ENCODE results near the gene ZNHIT1.
"Not testable (repeated sequence)": the region's sequence is repeated elsewhere in the genome, so short reads cannot be mapped to it uniquely, and the experiment has no call there.

Gene ZNHIT1

DNA sequence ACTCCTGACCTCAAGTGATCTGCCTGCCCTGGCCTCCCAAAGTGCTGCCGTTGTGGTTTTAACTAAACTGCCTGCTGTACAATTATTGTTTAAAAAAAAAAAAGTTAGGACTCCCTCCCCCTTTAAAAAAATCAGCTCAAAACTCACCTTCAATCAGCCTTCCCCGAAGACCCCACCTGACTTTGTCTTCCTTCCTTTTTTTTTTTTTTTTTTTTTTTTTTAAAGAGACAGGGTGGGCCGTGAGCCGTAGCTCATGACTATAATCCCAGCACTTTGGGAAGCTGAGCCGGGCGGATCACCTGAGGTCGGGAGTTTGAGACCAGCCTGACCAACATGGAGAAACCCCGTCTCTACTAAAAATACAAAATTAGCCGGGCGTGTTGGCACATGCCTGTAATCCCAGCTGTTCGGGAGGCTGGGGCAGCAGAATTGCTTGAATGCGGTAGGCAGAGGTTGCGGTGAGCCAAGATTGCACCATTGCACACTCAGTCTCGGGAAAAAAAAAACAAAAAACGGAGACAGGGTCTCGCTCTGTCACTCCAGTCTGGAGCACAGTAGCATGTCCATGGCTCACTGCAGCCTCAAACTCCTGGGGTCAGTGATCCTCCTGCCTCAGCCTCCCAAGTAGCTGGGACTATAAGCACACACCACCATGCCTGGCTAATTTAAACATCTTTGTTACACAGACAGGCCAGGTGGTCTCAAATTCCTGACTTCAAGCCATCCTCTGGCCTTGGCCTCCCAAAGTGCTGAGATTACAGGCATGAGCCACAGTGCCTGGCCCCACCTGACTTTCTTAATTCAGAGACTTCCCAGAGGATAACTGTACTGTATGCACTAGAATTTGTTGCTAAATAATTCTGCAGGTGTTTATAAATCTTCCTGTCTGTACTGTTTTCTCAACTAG is 23.7 kb downstream of the ZNHIT1 start:
- no peak for DNase-seq (ENCODE audit: low read depth in 2 of 2)

DNA sequence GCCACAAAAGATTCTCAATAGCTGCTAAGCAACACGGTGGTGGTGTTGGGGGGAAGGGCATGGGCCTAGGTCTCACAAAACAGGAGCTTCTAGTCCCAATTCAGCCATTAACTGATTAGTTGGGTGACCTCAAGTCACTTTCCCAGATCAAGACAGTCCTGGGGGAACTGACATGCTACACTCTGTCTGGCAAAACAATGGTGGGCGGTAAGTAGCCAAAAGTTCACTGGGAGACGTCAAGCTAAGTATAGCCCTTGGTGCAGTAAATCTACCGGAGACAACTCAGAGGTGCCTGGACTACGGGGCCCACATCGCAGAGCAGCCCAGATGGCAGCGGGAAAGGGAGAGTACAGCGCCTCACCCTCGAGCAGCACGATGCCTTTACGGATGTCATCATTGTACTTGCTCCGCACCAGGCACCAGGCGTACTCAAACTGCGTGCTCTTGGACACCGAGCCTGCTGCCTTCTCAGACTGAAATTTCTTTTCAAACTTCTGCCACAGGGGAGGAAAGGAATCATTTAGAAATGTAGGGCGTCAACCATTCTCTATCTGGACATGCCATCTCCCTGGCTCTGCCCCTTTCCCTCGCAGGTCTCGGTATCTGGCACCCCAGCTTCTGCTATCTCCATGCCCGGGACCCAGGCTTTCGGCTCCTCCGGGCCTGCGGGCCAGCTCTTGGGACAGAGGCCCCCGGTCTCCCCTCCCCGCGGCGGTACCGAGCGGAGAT is 25.8 kb downstream of the ZNHIT1 start:
- no peak for DNase-seq (ENCODE audit: low read depth in 2 of 2)

DNA sequence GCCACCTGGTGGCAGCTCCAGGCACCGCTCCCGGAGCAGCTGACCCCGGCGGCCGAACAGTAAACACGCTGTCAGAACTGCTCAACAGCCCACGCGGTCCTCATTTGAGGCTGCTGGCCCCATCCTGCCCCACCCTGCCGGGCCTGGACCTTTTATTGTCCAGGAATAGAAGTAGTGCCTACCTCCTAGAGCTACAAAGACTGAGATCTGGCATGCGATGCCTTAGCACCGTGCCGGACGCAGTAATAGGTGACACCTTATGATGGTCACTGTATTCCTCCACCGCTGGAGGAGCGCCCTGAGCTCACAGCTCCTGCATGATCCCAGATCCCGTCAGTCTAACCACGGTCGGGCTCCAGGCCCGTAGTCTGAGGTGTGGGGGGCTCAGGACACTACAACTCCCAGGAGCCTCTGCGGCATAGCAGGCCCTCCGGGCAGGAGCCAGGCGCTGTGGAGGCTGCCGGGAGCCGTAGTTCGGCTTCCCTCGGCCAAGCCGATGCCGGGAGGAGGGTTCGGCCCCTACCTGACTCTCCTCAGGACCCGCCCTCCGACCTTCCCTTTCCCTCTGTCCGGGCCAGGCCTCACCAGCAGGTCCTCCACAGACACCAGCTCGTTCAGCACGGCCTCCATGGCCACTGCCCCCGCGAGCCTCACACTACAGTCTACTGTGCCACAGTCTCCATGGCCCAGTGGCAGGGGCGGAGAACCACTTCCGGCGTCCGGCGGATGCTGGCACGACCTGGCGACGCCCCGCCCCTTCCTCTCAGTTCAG is 26.6 kb downstream of the ZNHIT1 start, which contains the start of gene FIS1:
Gene FIS1, minus strand, starts transcription at position 707 of the 772 bp plus-strand sequence. Its CDS starts 77 bp downstream, at position 630.
- DNase-seq (ENCODE audit: low read depth in 2 of 2) = peak; percentile 90 to 95

DNA sequence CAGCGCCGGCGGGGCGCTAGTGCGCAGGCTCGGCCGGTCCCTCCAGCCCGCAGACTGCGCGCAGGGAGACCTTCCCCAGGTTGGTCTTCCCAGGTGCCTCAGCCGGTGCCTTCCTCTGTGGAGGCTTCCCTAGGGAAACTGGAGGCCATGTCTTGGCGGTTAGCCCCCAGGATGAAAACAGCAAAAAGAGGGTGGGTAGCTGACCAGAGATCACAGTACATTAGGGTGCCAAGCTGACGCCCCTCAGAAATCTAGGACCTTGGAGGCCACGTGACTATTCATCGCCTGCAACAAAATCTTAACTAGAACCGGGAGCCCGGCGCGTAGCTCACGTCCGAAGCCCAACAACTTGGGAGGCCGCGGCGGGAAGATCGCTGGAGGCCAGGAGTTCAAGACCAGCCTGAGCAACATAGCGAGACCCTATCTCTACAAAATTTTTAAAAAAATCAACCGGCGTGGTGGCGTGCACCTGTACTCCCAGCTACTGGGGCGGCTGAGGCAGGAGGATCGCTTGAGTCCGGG is 27.2 kb downstream of the ZNHIT1 start:
- no peak for DNase-seq (ENCODE audit: low read depth in 2 of 2)

DNA sequence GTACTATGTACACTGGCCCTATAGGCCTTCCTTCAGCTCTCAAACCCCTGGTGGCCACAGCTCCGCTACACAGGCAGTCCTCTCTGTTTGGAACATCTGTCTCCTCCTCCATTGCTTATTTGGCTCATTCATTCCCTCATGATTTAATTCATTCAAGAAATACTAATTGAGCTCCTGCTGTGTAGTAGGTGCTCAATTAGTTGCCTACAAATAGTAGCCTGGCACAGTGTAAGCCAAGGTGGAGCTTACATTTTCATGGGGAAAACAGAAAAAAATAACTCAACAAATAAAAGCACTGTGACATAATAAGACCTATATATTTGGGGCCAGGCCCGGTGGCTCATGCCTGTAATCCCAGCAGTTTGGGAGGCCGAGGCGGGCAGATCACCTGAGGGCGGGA is 30.3 kb downstream of the ZNHIT1 start:
- no peak for DNase-seq (ENCODE audit: low read depth in 2 of 2)

DNA sequence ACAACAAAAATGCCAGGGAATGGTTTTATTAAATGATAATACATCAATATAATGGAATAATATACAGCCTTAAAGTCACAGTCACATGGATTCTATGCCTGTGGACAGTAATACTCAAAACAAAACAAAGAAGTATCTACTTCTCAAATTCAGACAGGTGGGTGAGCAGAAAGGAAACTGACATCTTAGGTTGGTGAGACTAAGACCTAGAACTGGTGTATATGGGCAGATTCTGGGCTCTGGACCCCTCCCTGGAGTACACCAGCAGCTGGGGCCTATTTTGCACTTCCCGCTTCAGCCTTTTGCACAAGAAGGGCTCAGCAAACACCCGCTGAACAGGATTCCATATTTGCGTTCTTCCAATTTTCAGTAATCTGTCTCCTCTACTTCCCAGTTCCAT is 32.4 kb downstream of the ZNHIT1 start:
- no peak for DNase-seq (ENCODE audit: low read depth in 2 of 2)

DNA sequence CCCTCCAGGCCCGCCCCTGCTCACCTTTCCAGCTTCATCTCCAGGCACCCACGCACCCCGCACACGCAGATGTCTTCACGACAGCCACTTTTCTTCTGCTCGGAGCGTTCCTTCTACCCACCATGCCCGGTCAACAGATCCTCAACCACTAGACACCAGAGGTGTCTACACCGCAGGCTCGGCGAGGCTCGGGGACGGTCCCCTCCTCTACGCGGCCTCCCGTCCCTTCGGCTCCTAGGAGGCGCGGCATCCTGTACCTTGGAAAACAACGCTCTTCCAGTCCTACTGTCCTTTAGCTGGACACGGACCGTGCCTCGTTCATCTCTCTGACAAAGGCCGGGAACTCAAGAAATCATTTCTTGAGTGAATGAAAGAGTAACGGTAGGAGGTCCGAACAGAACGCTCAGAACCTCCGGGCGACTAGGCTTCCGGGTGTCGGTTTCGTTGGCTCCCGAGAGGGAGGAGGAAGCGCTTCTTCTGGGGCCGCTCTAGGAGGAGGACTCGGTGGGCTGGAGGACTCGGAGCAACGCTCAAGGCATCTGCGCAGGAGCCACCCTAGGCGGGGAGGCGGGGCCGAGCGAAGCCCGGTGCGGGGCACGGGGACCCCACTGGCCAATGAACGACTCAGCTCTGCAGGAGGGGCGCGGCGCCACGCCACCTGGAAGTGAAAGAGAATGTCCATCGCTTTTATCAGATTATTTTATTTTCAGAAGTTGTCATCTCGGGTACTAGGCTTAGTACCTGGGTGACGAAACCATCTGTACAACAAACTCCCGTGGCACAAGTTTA is 34.1 kb downstream of the ZNHIT1 start:
- peak; percentile 99 for DNase-seq (ENCODE audit: low read depth in 2 of 2)

DNA sequence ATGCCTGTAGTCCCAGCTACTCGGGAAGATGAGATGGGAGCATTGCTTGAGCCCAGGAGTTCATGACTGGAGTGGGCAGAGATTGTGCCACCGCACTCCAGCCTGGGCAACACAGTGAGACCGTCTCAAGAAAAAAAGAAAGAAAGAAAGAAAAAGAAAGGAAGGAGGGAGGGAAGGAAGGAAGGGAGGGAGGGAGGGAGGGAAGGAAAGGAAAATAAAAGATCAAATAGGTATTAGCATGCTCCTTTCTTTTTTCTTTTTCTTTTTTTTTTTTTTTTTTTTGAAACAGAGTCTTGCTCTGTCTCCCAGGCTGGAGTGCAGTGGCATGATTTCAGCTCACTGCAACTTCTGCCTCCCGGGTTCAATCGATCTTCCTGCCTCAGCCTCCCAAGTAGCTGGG is 35.2 kb downstream of the ZNHIT1 start:
- not testable (repeated sequence) for DNase-seq (ENCODE audit: low read depth in 2 of 2)

DNA sequence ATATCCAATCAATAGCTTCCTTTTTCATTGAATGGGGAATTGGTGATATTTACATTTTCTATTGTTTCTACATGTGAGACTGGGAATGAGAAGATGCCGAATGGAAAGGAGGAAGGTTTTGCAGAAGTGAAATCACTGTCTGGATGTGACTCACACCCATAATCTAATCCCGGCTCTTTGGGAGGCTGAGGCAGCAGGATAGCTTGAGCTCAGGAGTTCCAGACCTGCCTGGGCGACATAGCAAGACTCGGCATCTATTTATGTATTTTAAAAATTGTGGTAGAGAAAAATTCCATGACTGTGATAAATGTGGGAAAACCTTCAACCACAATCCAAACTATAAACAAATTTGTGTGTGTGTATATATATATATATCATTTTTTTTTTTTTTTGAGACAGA is 37.8 kb downstream of the ZNHIT1 start:
- DNase-seq (ENCODE audit: low read depth in 2 of 2) = no peak

DNA sequence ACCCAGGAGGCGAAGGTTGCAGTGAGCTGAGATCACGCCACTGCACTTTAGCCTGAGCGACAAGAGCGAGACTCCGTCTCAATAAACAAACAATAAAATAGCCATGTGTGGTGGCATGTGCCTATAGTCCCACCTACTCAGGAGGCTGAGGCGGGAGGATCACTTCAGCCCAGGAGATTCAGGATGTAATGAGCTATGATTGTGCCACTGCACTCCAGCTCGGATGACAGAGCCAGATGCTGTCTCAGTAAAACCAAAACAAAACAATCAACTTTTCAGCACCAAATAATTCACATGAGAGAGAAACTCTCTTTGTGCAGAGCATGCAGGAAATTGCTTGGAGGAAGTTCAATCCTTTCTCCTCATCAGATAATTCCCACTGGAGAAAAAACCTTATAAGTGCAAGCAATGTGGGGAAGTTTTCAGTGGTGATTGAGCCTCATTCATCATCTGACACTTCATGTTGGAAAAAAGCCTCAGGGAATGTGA is 40.3 kb downstream of the ZNHIT1 start:
- DNase-seq (ENCODE audit: low read depth in 2 of 2) = no peak

DNA sequence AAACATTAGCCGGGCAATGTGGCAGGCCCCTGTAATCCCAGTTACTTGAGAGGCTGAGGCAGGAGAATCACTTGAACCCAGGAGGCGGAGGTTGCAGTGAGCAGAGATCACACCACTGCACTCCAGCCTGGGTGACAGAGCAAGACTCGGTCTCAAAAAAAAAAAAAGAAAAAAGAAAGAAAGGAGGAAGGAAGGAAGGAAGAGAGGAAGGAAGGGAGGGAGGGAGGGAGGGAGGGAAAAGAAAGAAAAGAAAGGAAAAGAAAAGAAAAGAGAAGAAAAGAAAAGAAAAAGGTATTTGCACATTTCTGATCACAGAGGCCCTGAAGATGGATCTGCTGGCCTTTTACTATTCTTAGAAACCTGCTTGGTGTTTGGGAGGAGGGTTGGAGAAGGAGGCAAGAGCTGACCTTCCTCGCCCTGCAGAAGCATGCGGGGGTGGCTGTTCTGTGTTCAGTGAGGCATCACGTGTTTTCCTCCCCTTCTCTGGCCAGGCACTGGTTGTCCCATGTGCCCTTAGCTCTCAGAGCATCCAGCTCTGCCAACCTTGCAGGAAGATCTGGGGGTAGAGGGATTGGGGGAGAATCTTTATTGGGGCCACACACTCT is 46.2 kb downstream of the ZNHIT1 start:
- not testable (repeated sequence) for DNase-seq (ENCODE audit: low read depth in 2 of 2)

DNA sequence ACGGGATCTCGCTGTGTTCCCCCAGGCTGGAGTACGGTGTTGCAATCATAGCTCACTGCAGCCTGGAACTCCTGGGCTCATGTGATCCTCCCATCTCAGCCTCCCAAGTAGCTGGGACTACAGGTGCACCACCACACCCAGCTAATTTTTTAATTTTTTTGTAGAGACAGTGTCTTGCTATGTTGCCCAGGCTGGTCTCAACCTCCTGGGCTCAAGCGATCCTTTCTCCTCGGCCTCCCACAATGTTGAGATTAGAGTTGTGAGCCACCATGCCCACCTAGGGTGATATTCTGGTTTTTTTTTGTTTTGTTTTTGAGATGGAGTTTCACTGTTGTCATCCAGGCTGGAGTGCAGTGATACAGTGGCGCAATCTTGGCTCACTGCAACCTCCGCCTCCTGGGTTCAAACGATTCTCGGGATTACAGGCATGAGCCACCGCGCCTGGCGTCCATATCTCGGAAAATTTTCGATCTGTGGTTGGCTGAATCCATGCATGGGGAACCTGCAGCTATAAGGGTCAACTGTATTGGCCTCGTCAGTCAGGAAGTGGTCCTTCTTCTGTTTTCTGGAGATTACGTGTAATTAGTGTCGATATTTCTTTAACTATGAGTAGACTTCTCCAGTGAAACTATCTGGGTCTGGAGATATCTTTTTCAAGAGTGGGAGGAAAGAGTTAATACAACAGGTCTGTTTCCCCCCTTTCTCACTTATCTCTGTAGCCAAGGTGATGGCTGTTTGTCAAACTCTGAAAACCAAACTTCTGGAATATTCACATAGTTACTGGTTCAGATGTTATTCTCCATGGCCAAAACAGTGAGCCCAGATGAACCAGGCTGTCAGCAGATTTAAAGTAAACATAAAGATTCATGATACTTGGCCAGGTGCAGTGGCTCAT is 47.9 kb downstream of the ZNHIT1 start:
- DNase-seq (ENCODE audit: low read depth in 2 of 2) = no peak

DNA sequence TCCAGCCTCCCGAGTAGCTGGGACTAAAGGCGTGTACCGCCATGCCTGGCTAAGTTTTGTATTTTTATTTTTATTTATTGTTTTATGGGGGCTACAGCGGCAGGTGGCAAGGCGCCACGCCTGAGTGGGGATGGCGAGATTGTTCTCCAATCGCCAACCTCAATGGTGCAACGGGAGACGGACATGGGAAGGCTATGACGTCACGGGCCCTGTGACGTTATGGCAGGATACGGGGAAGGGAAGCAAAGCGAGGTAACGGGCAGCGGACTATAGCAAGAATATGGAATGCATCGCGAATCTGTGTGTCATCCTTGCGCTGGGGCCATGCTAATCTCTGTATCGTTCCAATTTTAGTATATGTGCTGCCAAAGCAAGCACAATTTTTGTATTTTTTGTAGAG is 51.7 kb downstream of the ZNHIT1 start:
- DNase-seq (ENCODE audit: low read depth in 2 of 2) = no peak

DNA sequence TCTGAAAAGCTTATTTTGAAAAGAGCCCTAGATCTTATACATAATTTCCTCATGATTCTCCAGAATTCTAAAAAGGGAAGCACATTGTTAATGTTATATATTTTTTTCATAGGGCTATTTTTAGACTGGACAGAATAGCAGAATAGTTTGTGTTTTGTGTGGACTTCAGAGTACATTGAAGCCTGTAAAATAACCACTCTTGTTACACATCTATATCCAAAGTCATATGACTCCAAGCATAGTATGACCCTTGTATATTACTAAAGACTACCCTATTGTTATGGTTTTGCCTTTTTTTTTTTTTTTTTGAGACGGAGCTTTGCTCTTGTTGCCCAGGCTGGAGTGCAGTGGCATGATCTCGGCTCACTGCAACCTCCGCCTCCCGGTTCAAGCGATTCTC is 53.1 kb downstream of the ZNHIT1 start:
- no peak for DNase-seq (ENCODE audit: low read depth in 2 of 2)

DNA sequence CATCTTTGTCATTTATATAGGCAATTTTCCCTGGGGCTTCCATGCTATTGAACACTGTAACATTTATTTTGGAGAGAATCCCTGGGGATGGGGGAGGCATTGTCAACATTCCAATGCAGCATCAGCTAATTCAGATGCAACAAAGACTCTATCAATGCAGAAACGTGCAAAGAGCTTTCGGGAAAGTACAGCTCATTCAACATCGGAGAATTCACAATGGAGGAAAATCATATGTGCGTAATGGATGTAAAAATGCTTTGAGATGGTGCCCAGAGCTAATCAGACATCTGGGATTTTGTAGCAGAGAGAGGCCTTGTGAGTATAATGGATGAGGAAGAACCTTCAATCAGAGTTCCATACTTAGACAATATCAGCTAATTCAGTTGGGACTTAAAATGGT is 55.2 kb downstream of the ZNHIT1 start:
- no peak for DNase-seq (ENCODE audit: low read depth in 2 of 2)
